ENCODE measurements around the gene GOPC.

GOPC gene

GRCh38 chr6:117531809-117532725 is 70.2 kb downstream of the GOPC start:
- ChIA-PET POLR2A (no interaction called here), CTCF (interaction anchor here (1.2 to 1.5 kb wide), 5 partner anchors 13 to 82 kb away, joined by 3 to 6 read pairs (median 4); no protein-coding TSS in a partner anchor)
- Histone ChIP-seq H3K36me3 (ENCODE audit: control insufficient read depth in 4 of 4, insufficient read depth in 4 of 4, low read length in 3 of 4) (no peaks in the 10 kb centered on the region), H3K9me3 (ENCODE audit: control extremely low read depth in 1 of 5, control insufficient read depth in 4 of 5, insufficient read depth in 2 of 5, low read depth in 1 of 5, low read length in 4 of 5) (no peaks in the 10 kb centered on the region), H3K27ac (ENCODE audit: insufficient read depth in 1 of 2, low read depth in 1 of 2, low read length in 2 of 2, poor library complexity in 1 of 2, severe bottlenecking in 2 of 2) (no peak overlapping the region), H3K4me1 (ENCODE audit: control extremely low read depth in 1 of 4, control insufficient read depth in 4 of 4, insufficient read depth in 4 of 4, low read length in 3 of 4) (no peaks in the 10 kb centered on the region), H3K27me3 (replicated peaks in 2 of 5; ENCODE audit: control insufficient read depth in 4 of 5, insufficient read depth in 5 of 5, low read length in 4 of 5) (peaks cover 0 to 4% (median 0%) of the 10 kb centered on the region in 5 experiments), H3K4me3 (ENCODE audit: control insufficient read depth in 1 of 7, extremely low read depth in 1 of 7, insufficient read depth in 4 of 7, low read depth in 2 of 7, low read length in 6 of 7) (no peak overlapping the region)
- no peak for DNase-seq
- WGBS (ENCODE audit: insufficient coverage): 100% methylated on average over 4 of the region's 5 CpGs

- CTCF ChIA-PET: interaction anchor here (1.3 to 1.5 kb wide), 4 partner anchors 16 to 81 kb away, joined by 3 to 6 read pairs (median 4); no protein-coding TSS in a partner anchor
Observed at GRCh38 chr6:117531346-117531745, 71.0 kb downstream of the GOPC start.

GRCh38 chr6:117530467-117531242 is 71.7 kb downstream of the GOPC start:
- H3K4me3 ChIP-seq (ENCODE audit: control insufficient read depth in 1 of 7, extremely low read depth in 1 of 7, insufficient read depth in 4 of 7, low read depth in 2 of 7, low read length in 6 of 7): no peak overlapping the region
- no peaks in the 10 kb centered on the region for H3K36me3 ChIP-seq (ENCODE audit: control insufficient read depth in 4 of 4, insufficient read depth in 4 of 4, low read length in 3 of 4)
- ChIA-PET POLR2A (interaction anchor here (0.9 kb wide), 1 partner anchor 22 kb away, joined by 4 read pairs; no protein-coding TSS in a partner anchor), CTCF (interaction anchor here (1.3 to 1.4 kb wide), 3 partner anchors 17 to 81 kb away, joined by 3 to 6 read pairs (median 4); no protein-coding TSS in a partner anchor)
- no peaks in the 10 kb centered on the region for H3K9me3 ChIP-seq (ENCODE audit: control extremely low read depth in 1 of 5, control insufficient read depth in 4 of 5, insufficient read depth in 2 of 5, low read depth in 1 of 5, low read length in 4 of 5)
- H3K27me3 ChIP-seq (replicated peaks in 2 of 5; ENCODE audit: control insufficient read depth in 4 of 5, insufficient read depth in 5 of 5, low read length in 4 of 5): peaks cover 0 to 4% (median 0%) of the 10 kb centered on the region in 5 experiments
- no peak for DNase-seq
- no peak overlapping the region for H3K27ac ChIP-seq (ENCODE audit: insufficient read depth in 1 of 2, low read depth in 1 of 2, low read length in 2 of 2, poor library complexity in 1 of 2, severe bottlenecking in 2 of 2)
- whole genome bisulfite sequencing (ENCODE audit: insufficient coverage): 100% methylated on average over 1 of the region's 4 CpGs
- H3K4me1 ChIP-seq (ENCODE audit: control extremely low read depth in 1 of 4, control insufficient read depth in 4 of 4, insufficient read depth in 4 of 4, low read length in 3 of 4): no peaks in the 10 kb centered on the region

More at GRCh38 chr6:117531346-117531745, 71.0 kb downstream of the GOPC start:
- peaks cover 0 to 4% (median 0%) of the 10 kb centered on the region in 5 experiments for H3K27me3 ChIP-seq (replicated peaks in 2 of 5; ENCODE audit: control insufficient read depth in 4 of 5, insufficient read depth in 5 of 5, low read length in 4 of 5)
- POLR2A ChIA-PET: no interaction called here
- H3K27ac ChIP-seq (ENCODE audit: insufficient read depth in 1 of 2, low read depth in 1 of 2, low read length in 2 of 2, poor library complexity in 1 of 2, severe bottlenecking in 2 of 2): no peak overlapping the region
- DNase-seq: no peak
- 17% methylated on average over 2 of the region's 6 CpGs for WGBS (ENCODE audit: insufficient coverage)
- no peaks in the 10 kb centered on the region for H3K9me3 ChIP-seq (ENCODE audit: control extremely low read depth in 1 of 5, control insufficient read depth in 4 of 5, insufficient read depth in 2 of 5, low read depth in 1 of 5, low read length in 4 of 5)
- H3K36me3 ChIP-seq (ENCODE audit: control insufficient read depth in 4 of 4, insufficient read depth in 4 of 4, low read length in 3 of 4): no peaks in the 10 kb centered on the region
- no peak overlapping the region for H3K4me3 ChIP-seq (ENCODE audit: control insufficient read depth in 1 of 7, extremely low read depth in 1 of 7, insufficient read depth in 4 of 7, low read depth in 2 of 7, low read length in 6 of 7)
- H3K4me1 ChIP-seq (ENCODE audit: control extremely low read depth in 1 of 4, control insufficient read depth in 4 of 4, insufficient read depth in 4 of 4, low read length in 3 of 4): no peaks in the 10 kb centered on the region

GRCh38 chr6:117525607-117526006 is 76.7 kb downstream of the GOPC start:
- DNase-seq: no peak
- CTCF ChIA-PET: no interaction called here
- Histone ChIP-seq H3K36me3 (ENCODE audit: control insufficient read depth in 4 of 4, insufficient read depth in 4 of 4, low read length in 3 of 4) (no peaks in the 10 kb centered on the region), H3K9me3 (ENCODE audit: control extremely low read depth in 1 of 5, control insufficient read depth in 4 of 5, insufficient read depth in 2 of 5, low read depth in 1 of 5, low read length in 4 of 5) (no peaks in the 10 kb centered on the region), H3K4me3 (ENCODE audit: control insufficient read depth in 1 of 7, extremely low read depth in 1 of 7, insufficient read depth in 4 of 7, low read depth in 2 of 7, low read length in 6 of 7) (no peak overlapping the region), H3K27me3 (replicated peaks in 2 of 5; ENCODE audit: control insufficient read depth in 4 of 5, insufficient read depth in 5 of 5, low read length in 4 of 5) (no peaks in the 10 kb centered on the region), H3K4me1 (ENCODE audit: control extremely low read depth in 1 of 4, control insufficient read depth in 4 of 4, insufficient read depth in 4 of 4, low read length in 3 of 4) (no peaks in the 10 kb centered on the region), H3K27ac (ENCODE audit: insufficient read depth in 1 of 2, low read depth in 1 of 2, low read length in 2 of 2, poor library complexity in 1 of 2, severe bottlenecking in 2 of 2) (no peak overlapping the region)
- WGBS (ENCODE audit: insufficient coverage): no CpG with 5 or more reads among the region's 2 CpGs
- POLR2A ChIA-PET: no interaction called here

GRCh38 chr6:117521791-117522502 is 80.4 kb downstream of the GOPC start:
- Histone ChIP-seq H3K27ac (ENCODE audit: insufficient read depth in 1 of 2, low read depth in 1 of 2, low read length in 2 of 2, poor library complexity in 1 of 2, severe bottlenecking in 2 of 2) (no peak overlapping the region), H3K36me3 (ENCODE audit: control insufficient read depth in 4 of 4, insufficient read depth in 4 of 4, low read length in 3 of 4) (no peaks in the 10 kb centered on the region), H3K4me1 (ENCODE audit: control extremely low read depth in 1 of 4, control insufficient read depth in 4 of 4, insufficient read depth in 4 of 4, low read length in 3 of 4) (no peaks in the 10 kb centered on the region), H3K27me3 (replicated peaks in 2 of 5; ENCODE audit: control insufficient read depth in 4 of 5, insufficient read depth in 5 of 5, low read length in 4 of 5) (no peaks in the 10 kb centered on the region), H3K9me3 (ENCODE audit: control extremely low read depth in 1 of 5, control insufficient read depth in 4 of 5, insufficient read depth in 2 of 5, low read depth in 1 of 5, low read length in 4 of 5) (no peaks in the 10 kb centered on the region), H3K4me3 (ENCODE audit: control insufficient read depth in 1 of 7, extremely low read depth in 1 of 7, insufficient read depth in 4 of 7, low read depth in 2 of 7, low read length in 6 of 7) (no peak overlapping the region)
- DNase-seq: no peak
- 92% methylated on average over 2 of the region's 5 CpGs for WGBS (ENCODE audit: insufficient coverage)
- ChIA-PET CTCF (interaction anchor here (1.0 kb wide), 1 partner anchor 12 kb away, joined by 3 read pairs; no protein-coding TSS in a partner anchor), POLR2A (no interaction called here)

GRCh38 chr6:117520603-117521395 is 81.5 kb downstream of the GOPC start:
- CTCF ChIA-PET: interaction anchor here (1.0 to 1.6 kb wide), 4 partner anchors 11 to 34 kb away, joined by 3 to 5 read pairs (median 3); no protein-coding TSS in a partner anchor
- H3K27ac ChIP-seq (ENCODE audit: insufficient read depth in 1 of 2, low read depth in 1 of 2, low read length in 2 of 2, poor library complexity in 1 of 2, severe bottlenecking in 2 of 2): no peak overlapping the region
- H3K4me1 ChIP-seq (ENCODE audit: control extremely low read depth in 1 of 4, control insufficient read depth in 4 of 4, insufficient read depth in 4 of 4, low read length in 3 of 4): no peaks in the 10 kb centered on the region
- POLR2A ChIA-PET: no interaction called here
- no peaks in the 10 kb centered on the region for H3K36me3 ChIP-seq (ENCODE audit: control insufficient read depth in 4 of 4, insufficient read depth in 4 of 4, low read length in 3 of 4)
- no peaks in the 10 kb centered on the region for H3K9me3 ChIP-seq (ENCODE audit: control extremely low read depth in 1 of 5, control insufficient read depth in 4 of 5, insufficient read depth in 2 of 5, low read depth in 1 of 5, low read length in 4 of 5)
- no CpG with 5 or more reads among the region's 4 CpGs for WGBS (ENCODE audit: insufficient coverage)
- no peak overlapping the region for H3K4me3 ChIP-seq (ENCODE audit: control insufficient read depth in 1 of 7, extremely low read depth in 1 of 7, insufficient read depth in 4 of 7, low read depth in 2 of 7, low read length in 6 of 7)
- no peaks in the 10 kb centered on the region for H3K27me3 ChIP-seq (replicated peaks in 2 of 5; ENCODE audit: control insufficient read depth in 4 of 5, insufficient read depth in 5 of 5, low read length in 4 of 5)
- DNase-seq: no peak

Measured in common myeloid progenitor, CD34-positive (primary cell).